ENCODE measurements around the gene RNF166.
A peak's percentile ranks its signal among the peaks of the same experiment; 100 is the strongest.

Gene RNF166

DNA sequence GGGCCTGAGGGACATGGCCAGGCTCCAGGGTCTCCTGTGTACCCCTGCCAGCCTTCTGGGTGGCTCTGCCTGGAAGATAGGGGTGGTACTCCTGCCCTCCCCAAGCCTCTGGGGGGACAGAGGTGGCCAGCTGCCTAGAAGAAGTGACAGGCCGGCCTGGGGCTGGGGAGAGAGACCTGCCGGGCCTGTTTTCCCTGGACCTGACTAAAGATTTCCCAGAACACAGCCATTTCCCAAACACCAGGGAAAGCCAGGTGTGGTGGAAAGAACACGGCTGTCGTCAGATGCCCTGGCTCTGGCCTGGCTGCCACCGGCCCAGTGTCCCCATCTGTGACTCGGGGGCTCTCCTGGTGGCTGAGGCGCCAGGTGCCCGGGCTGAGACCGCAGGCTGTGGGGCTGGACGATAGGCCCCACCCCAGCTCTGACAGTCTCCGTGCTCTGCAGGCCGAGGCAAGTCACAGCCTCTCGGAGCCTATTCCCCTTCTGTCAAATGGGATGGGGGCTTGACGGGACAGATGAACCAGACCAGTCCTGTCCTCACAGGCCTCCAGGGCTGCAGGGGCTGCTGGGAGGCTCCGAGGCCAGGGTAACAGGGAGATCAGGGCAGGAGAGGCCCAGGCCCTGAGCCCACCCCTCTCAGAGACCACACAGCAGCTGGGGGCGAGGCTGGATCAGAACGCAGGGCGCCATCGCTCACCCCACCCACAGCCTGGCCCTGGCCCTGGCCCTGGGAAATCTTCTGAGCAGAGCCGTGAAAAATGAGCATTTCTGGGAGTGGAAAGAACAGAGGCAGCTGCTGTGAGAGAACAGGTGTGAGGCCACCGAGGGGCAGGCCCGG is 33.1 kb upstream of the RNF166 start:
- DNase-seq, result no peak

DNA sequence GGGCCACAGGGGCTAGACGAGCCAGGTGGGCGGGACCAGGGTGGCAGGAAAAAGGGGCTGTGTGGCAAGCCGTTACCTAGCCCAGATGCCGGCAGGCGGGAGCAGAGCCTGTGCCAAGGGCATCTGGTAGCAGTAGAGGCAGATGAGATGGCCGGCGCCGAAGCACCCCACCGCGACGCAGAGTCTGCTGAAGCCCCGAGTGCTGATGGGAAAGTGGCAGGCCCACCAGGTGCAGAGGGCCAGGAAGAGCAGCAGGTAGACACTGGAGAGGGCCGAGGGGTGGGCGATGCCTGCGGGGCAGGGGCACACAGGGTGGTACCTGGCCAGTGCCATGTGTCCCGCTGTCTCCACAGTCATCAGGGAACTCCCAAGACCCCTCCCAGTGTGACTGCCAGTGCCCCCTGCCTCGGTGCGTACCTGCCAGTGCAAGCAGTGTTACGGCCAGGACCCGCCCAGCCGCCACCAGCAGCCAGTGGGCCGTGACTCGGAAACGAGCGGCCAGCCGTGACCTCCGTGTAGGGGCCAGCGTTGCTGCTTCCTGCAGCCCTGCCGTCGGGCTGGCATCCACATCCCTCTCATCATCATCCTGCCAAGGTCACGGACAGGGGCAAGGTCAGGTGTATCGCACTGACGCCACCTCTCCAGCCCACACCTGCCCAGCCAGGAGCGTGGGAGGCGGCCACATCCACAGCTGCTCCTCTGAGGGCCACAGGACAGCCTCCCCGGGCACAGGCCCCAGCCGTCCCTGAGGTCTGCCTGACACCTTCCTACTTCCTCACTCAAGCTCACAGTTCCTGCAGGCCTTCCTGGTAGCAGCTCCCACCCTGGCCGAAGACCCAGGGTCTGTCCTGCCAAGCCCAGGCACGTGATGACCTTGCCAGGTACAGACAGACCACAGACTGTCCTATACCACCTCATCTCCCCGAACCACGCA is 32.2 kb upstream of the RNF166 start:
- no peak for DNase-seq

DNA sequence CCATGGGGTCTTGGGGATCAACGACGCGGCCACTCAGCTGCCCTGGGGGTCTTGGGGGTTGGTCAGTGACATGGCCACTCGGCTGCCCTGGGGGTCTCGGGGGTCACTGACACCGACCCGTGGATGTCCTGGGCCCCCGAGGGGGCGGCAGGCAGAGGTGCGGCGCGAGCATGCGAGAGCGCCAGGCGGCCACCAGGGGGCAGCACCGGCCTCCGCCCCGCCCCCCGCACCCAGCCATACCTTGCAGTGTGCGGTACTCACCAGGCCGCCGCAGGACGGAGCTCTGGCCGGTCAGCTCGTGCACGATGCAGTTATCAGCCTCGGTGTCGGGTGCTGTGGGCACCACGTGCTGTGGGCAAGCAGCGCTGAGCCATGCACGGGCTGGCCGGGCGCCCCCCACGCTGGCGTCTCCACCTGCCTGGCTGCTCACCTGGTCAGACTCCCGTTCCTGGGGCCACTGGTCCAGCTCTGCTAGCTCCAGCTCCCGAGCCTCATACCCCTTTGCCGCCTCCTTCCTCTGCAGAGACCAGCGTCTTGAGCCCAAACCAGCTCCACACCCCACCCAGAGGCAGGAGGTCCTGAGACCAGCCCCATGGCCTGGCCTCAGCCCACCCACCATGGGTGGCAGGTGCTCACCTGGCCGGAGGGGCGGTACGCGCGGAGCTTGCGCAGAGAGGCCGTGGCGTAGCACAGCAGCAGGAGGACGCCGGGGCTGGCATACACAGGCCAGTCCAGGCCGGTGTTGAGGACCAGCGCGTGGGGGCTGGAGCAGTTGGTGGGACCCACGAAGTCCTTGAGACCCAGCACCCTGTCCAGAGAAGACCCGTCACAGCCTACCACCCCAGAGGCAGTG is 31.3 kb upstream of the RNF166 start:
- DNase-seq, result peak; percentile 62

DNA sequence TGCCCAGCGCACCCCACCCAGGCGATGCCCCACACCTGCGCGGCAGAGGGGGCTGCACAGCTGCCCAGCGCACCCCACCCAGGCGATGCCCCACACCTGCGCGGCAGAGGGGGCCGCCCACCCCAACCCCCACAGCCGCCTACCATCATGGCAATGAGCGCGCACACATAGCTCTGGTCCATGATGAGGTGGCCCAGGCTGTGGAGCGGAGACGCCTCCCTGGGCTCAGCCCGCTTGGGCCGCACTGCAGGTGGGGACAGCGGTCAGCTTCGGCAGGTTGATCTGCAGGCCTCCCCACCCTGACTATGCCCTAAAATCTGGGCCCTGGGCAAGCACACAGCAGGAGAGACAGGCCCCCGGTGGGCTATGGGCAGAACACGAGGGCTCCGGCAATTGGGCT is 30.3 kb upstream of the RNF166 start:
- no peak for DNase-seq

DNA sequence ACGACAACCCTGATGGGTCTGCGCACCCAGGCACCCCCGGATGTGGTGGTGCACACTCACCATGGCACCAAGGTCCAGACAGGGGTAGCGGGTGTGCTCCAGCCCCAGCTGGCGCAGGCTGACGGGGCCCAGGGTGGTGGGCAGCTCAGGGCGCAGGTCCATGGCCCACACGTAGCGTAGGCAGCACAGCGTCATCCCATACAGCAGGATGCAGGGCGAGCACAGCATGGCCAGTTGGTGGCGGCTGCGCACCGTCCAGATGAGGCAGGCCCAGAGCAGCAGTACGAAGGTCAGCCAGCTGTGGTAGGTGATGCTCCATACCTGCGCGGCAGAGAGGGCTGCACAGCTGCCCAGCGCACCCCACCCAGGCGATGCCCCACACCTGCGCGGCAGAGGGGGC is 29.9 kb upstream of the RNF166 start:
- DNase-seq, result no peak

DNA sequence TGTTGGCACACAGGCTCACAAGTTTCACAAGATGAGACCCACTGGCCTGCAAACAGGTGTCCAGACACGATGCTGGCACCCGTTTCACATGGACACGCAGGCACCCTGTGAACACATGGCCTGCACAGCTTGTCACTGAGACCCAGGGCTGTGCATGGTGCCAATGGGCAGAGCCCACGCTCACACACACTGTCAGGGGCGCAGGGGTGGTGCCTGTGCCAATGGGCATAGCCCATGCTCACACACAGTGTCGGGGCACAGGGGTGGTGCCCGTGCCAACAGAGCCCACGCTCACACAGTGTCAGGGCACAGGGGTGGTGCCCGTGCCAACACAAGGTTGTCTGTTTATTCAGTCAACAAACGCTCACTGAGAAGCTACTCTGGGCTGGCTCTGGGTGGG is 29.4 kb upstream of the RNF166 start:
- no peak for DNase-seq

DNA sequence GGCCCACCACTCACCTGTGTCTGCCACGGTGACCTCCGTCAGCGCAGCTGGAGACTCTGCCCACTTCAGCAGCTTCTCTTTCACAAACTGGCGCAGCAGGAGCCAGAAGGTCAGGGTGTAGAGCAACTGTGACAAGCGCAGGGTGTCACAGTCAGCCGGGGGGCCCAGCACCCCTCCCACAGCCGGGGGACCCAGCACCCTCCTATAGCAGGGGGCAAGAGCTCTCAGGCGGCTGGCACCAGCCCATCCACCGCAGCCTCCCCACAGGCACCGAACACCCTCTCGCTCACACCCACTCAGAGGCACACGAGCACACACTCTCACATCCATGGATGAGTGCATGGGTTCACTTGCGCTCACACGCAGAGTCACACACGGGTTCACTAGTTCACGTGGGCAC is 28.9 kb upstream of the RNF166 start:
- DNase-seq, result no peak

DNA sequence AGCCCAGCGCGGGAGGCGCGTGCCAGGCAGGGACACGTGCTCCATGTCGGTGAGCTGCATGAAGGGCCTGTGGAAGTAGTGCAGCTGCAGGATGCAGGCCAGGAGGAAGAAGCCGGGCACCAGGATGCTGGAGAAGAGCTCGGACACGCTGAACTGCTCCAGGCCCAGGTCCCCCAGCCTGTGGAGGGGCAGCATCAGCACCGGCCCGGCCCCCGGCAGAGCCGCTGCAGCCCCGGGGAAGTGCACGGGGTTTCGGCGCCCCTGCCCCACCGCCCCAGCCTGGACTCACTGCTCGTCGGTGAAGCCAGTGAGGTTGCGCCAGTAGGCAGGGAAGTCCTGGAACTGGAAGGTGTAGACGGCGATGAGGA is 28.1 kb upstream of the RNF166 start:
- no peak for DNase-seq

DNA sequence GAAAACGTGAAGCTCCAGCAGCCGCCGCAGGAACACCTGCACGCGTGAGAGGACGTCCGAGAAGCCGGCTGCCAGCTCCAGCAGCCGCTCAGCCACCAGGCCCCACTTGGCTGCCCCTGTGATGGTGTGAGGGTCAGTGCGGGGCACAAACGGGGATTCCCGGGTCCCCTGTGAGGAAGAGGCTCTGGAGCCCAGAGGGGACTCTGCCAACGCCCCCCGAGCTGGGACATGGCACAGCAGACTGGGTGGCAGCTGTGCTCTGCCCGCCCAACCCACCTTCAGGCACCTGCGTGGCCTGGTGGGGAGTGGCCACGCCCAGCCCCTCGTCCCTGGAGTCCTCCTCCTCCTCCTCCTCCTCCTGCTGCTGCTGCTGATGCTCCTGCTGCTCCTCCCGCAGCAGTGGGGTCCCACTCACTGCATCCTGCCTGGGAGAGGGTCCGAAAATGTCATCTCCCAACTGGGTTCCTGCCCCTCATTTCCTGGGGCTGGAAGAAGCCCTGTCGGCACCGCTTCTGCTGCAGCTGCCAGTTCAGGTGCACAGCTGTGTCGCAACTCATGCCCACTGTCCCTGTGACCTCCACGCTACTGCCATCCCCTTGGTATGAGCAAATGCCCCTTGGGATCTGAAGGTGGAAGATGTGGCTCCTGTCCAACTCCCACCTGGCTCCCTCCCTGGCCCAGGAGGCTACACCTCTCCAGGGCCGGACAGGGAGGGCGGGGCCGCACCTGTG is 27.6 kb upstream of the RNF166 start:
- DNase-seq, result no peak

DNA sequence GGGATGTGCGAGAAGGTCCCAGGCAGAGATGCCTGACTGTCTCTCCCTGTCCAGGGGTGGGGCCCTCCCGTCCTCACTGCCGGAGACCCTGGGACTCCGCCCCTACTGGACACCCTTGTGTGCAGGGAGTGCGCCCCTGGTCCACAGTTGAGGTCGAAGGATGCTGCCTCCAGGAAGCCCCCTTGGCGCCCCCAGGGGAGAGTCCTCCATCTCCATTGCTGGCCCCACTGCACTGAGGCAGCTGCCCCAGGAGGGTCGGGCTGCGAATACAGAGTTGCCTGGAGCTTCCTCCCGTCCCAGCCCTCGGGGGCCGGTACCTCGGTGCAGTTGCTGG is 26.7 kb upstream of the RNF166 start:
- DNase-seq, result no peak

DNA sequence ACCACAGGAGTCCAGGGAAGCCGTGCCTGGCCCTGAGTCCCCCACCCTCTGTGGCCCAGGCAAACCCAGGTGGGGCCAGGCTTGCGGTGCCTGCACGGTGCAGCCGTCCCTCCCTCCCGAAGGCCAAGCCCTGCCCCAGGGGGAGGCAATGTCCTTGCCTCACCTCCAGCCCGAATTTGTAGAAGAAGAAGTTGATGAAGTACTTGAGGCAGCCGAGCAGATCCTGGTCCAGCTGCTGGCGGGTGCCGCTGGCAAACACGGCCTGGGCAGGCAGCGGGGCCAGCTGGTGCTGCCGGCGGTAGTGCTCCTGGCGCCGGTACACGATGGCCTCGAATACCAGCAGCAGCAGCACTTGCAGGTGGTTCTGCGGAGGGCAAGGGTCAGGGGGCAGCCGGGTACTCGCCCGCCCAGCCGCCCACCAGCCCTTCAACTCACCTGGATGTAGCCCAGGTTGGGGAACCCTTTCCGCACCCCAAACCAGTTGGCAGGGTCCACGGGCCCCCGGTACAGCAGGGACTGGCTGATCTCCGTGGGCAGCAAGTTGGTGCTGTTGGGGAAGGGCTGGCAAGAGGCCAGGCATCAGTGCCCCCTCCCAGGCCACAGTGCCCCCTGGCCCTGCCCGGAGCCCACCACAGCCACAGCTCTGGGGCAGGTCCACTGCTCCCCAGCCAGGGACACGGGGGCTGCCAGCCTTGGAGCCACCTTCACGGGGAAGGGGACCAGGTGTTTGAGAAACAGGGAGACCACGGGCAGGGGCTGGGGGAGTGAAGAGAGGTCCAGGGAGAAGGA is 26.2 kb upstream of the RNF166 start:
- no peak for DNase-seq

DNA sequence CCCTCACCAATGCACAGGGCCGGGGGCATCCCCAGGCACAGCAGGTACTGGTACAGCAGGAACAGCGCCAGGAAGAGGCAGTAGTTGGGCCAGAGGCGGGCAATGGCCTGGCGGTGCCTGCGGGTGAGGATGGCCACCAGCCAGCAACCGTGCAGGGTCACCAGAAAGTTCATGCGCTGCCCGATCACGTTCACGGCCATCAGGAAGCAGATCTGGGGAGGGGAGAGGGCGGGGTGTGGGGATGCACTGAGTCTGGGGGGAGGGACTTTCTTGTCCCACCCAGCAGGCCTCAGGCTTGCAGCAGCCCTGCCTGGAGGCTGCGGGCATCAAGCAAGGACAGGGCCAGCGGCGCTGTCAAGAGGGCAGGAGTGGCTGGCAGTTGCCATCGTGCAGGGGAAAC is 25.5 kb upstream of the RNF166 start:
- no peak for DNase-seq

DNA sequence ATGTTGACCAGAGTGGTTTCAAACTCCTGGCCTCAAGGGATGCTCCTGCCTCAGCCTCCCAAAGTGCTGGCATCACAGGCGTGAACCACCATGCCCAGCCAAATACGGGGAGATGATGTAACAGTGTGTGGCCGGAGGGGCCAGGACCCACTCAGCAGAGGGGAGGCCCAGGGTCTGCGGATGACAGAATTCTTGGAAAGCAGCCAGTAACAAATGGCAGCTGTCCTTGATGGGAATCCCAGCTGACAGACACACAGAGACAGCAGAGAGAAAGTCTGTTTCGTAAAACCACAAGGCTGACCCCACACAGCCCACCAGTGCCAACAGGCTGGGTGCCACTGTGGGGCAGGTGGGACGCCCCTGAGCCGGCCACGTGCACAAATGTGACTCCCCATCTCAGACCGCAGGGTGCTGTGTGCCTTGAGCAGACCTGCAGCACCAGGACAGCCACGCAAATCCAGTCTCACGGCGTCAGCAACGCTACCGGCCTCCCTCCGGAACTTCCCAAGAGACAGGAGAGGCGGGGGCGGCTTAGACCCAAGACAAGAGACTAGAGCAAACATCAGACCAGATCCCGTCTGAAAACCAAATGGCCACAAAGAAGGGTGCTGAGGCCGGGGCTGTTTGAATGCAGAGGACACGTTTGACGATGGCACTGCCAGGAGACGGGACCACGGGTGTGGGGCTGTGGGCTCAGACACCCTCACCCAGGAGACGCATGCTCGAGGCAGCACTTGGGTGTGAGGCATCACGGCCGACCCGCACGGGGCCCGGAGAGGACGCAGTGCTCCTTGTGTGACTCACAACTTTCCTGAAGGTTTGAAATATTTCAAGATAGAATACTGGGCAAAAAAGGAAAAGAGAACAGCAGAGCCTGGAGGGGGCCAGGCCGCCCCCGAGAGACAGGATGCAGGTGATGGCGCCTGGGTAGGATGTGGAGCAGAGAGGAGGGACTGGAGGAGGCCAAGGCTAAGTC is 24.7 kb upstream of the RNF166 start:
- DNase-seq, result no peak

DNA sequence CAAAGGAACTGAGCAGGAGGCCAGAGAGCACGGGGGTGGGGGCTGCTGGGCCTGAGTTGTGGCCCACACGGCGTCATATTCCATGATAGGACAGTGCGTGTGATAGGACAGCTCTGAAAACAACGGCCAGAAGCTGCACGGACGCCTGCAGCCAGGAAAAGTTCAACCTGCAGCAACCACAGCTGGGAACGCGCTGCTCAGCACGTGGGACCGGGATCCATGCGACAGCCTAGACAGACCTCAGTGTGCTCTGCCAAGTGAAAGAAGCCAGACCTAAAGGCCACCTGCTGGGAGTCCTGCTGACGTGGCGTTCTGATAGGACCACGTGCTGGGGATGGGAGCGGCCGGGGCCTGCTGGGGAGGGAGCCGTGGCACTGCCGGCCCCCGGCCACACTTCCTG is 21.7 kb upstream of the RNF166 start:
- no peak for DNase-seq

DNA sequence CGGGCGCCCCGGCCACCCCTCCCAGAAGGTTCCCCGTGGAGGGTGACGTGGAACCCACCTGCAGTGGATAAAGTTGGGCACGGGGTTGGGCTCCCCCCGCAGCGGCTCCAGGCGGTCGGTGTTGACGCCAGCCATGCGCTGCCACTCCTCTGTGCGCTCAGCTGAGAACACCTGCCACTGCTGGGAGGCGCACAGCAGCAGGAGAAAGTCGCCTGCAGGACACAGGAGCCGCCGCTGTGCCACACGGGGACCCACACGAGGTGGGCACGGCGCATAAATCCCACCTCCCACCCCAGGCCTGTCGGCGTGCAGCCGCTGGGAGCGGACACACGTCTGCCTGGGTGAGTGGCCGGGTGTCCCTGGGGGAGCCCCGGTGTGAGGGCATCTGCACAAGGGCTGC is 20.8 kb upstream of the RNF166 start:
- no peak for DNase-seq

DNA sequence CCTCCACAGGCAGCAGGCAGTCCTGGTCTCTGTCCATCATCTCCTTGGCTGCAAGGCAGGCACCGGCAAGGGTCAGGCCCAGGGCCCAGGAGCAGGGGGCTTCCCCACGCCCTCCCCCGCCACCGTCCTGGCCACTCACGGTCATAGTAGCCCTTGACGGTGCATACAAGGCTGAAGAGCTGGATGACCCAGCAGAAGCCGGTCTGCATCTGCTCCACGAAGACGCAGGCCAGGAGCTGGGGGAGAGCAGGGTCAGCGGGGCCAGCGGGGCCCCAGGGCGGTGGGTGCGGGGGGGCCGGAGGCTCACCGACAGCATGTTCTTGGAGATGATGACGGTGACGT is 20.2 kb upstream of the RNF166 start:
- DNase-seq, result no peak

DNA sequence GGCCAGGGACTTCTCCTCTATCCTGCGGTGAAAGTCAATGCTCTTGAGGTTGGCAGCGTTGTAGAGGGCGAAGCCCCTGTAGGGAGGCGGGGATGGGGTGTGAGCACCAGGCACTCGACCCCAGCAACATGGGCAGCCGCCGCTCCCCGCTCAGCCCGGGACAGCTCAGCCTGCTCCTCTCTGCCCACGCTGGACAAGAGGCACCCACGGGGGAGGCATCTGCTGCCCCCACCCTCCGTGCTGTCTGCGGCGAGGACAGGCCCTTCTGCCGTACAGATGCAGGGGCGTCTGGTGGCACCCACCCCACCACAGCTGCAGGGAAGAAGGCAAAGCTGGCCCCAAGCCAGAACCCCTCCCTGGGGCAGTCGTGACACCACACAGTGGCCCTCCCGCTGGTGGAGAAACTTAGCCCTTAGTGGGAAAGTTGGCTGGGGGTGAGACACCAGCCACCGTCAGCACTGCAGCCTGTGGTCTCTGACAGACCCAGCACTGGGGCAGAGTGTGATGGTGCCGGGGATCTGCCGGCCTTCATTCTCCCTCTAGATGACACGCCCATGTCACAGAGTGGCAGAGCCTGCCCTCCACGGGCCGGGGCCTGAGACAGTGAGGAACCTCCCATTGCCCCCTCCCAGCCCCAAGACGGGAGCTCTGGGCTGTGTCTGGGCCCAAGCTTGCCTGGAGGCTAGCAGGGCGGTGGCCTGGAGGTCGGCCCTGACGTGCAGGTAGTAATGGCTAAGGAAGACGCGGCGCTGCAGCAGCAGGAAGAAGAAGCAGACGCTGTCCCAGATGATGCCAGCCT is 19.6 kb upstream of the RNF166 start:
- DNase-seq, result no peak

DNA sequence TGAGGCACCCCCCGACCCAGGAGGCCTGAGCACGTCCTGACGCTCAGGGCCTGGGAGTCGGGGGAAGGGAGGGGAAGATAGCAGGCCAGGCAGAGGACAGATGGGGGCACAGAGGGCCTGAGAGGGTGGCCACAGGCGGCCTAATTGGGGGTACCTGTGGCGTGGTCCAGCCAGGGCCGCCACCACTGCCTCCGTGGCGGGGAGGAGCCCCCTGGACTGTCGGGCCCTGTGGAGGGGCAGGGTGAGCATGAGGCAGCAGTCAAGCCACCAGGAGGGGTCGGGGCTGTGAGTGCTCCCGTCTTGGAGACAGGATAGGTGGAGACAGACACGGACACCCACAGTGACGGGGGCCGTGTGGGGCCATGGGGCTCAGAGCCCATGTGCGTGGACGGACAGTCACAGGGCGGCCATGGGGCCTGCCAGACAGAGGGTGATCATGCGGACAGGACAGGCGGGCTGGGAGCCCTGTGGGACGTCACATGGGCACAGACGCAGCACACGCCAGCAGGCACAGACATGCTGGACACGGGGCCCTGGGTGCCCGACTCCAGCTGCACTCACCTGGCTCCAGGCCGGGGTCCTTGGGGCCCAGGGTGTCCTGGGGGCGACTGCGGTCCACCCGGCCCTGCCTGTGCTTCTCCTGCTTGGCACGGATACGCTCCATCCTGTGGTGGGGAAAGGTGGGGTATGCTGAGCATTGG is 18.8 kb upstream of the RNF166 start:
- DNase-seq, result no peak

DNA sequence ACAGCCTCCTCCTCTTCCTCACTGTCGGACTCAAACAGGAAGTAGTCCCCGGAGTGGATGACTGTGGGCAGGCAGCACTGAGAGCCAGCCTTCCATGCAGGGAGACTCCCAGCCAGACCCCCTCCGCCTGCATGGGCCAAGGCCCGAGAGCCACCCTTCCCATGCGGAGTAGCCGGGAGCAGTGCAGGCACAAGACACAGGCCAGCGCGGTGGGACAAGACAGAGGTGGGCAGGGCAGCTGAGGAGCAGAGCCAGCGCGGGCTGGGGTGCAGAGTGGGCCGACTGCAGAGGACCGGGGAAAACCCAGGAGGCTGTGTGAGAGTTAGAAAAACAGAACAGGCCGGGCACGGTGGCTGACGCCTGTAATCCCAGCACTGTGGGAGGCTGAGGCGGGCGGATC is 17.7 kb upstream of the RNF166 start:
- DNase-seq, result no peak

All from activated CD4-positive, alpha-beta T cell treated with anti-CD3 and anti-CD28 coated beads, Interleukin-2, amount 50 U/mL, for 1 hour (primary cell).